Measurements from ENCODE around the gene AOPEP.

The AOPEP gene

GRCh38 chr9:95048225-95049087 lies 322.0 kb downstream of the AOPEP start:
- DNase-seq = peak; percentile 61

- DNase-seq = no peak
Observed at GRCh38 chr9:95049761-95050160, 323.3 kb downstream of the AOPEP start.

GRCh38 chr9:95053611-95054570 lies 327.4 kb downstream of the AOPEP start:
- DNase-seq = no peak

GRCh38 chr9:95055334-95055850 lies 328.9 kb downstream of the AOPEP start:
- no peak for DNase-seq

- DNase-seq = no peak
Observed at GRCh38 chr9:95055851-95056551, 329.5 kb downstream of the AOPEP start.

GRCh38 chr9:95057101-95057500 lies 330.6 kb downstream of the AOPEP start:
- DNase-seq = no peak

- DNase-seq = no peak
Observed at GRCh38 chr9:95058121-95058785, 331.8 kb downstream of the AOPEP start.

- DNase-seq = no peak
Observed at GRCh38 chr9:95058795-95059386, 332.4 kb downstream of the AOPEP start.

GRCh38 chr9:95060234-95060633 lies 333.7 kb downstream of the AOPEP start:
- DNase-seq = no peak

GRCh38 chr9:95060916-95061315 lies 334.4 kb downstream of the AOPEP start:
- no peak for DNase-seq

GRCh38 chr9:95061916-95062595 lies 335.6 kb downstream of the AOPEP start:
- no peak for DNase-seq

GRCh38 chr9:95062596-95063065 lies 336.1 kb downstream of the AOPEP start:
- DNase-seq = no peak

- DNase-seq = no peak
Observed at GRCh38 chr9:95063300-95063699, 336.8 kb downstream of the AOPEP start.

- DNase-seq = no peak
Observed at GRCh38 chr9:95065224-95065623, 338.7 kb downstream of the AOPEP start.

GRCh38 chr9:95067057-95067456 lies 340.6 kb downstream of the AOPEP start:
- no peak for DNase-seq

- no peak for DNase-seq
Observed at GRCh38 chr9:95067897-95068296, 341.4 kb downstream of the AOPEP start.

- DNase-seq = no peak
Observed at GRCh38 chr9:95070549-95071021, 344.1 kb downstream of the AOPEP start.

GRCh38 chr9:95071450-95071849 lies 345.0 kb downstream of the AOPEP start:
- DNase-seq = no peak

GRCh38 chr9:95071925-95072324 lies 345.4 kb downstream of the AOPEP start:
- no peak for DNase-seq

- no peak for DNase-seq
Observed at GRCh38 chr9:95073042-95073607, 346.6 kb downstream of the AOPEP start.

GRCh38 chr9:95073918-95074317 lies 347.4 kb downstream of the AOPEP start:
- no peak for DNase-seq
